HG03460 (cell line): ENCODE results near the gene PPP1R1C.

Experiments used
- ATAC-seq: cut with Tn5 transposase; IDR thresholded peaks from one replicate; pipeline ENCODE4 v1.9.1; 2021; ENCODE audit not compliant: unreplicated experiment

Gene PPP1R1C

GRCh38 chr2:182058056-182058455 lies 72.4 kb downstream of the PPP1R1C start:
- no peak for ATAC-seq

DNA sequence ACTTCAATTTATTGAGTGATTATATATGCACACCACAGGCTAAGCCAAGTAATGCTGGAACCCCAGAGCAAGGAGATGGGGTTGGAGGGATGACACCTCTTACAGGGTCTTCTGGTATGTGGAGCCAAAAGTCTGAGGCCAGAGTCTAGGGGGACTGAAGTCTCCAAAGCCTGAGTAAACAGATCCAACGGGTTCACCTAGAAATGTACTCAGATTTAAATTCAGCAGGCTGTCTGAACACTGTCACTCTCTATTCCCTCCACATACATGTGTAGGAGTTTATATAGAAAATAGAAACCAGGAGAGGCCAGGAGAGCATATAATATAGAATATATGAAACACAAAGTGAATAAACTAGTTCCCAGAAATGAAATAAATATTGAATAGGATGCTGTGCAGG lies 76.1 kb downstream of the PPP1R1C start:
- no peak for ATAC-seq

DNA sequence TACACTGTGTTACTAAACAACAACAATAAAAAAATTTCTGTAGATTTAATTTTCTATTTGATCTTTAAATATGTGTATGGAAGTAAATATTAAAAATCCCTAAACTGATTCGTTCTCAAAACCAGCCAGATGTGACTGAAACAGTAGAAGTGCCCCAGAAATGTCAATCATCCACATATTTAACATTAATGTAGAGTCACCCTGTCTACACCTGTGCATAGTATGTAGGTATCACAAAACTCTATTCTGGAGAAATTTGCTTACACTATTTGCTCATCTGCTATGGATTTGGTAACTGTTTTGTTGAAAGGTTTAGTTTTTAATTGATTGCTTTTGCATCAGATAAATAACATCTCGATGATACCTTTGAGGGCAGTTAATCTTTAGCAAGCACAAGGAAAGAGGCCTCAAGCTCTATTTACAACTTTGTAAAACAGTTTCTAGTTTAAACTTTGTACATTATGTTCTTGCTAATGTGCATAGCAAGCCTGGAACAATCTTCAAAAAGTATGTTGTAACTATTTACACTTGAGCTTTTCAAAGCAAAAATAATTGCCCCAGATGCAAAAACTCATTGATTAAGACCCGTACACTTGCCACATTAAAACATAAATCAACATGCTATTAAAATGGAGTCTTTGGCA lies 76.8 kb downstream of the PPP1R1C start:
- ATAC-seq = no peak

- ATAC-seq = no peak
These were observed 78.5 kb downstream of the PPP1R1C start for GRCh38 chr2:182064019-182064778.

DNA sequence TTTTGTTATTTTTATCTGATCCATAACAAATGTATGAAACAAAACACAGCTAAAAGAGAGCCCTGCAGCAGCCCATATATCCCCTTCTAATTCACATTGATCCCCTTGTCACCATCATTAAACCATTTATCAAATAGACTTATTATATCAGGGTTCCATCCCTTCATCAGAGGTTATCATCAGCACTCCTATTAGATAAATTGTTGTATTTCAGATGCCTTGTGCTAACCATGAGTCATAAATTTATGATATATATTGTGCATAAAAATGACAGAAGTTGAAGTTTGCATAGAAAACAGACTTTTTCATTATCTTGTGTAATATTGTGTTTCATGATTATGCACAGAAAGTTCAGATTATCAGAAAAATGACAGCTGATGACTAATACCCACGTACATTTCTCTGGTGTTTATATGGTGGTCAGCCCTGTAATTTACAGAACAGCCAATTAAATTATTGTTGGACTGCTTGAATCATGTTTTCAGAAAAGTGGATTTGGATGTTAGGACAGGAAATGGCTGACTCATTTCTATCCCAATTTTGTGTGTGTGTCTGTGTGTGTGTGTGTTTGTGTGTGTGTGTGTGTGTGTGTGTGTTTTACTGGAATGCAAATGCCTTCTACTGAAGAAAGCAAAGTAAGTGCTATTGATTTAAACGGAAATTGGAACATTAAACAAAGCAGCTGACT lies 80.9 kb downstream of the PPP1R1C start:
- ATAC-seq = no peak

DNA sequence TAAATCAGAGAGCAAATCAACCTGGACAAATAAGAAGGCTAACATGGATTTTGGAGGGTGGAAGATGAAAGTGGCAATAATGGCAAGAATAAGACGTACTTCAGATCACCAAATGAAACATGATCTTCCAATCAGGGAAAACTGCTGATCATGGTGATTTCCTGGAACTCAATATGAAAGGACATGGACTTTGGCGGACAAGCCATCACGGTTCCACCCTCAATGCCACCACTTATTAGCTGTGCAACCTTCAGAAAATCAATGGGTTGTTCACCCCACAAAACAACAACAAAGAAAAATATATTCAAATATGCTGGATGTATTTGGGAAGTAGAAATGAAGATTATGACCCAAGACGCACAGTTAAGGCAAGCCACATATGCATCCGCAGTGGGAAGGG lies 81.7 kb downstream of the PPP1R1C start:
- no peak for ATAC-seq

DNA sequence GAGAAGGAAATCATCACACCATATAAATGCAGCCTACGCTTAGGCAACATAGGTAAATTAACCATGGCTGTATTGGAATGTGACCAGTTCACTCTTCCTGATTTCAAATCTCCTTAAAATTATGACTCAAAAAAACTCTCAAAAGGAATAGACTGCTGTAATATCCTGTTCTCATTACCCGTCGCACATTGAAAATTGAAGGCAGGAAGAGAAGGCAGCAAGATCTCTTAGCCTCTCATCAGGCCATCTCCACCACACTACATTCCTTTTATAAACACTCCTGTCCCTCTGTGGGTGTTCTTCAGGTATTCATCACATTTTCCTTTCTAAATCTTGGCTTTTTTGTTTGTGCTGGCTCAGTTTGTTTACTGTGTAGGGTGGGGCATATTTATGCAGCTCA lies 83.2 kb downstream of the PPP1R1C start:
- no peak for ATAC-seq

DNA sequence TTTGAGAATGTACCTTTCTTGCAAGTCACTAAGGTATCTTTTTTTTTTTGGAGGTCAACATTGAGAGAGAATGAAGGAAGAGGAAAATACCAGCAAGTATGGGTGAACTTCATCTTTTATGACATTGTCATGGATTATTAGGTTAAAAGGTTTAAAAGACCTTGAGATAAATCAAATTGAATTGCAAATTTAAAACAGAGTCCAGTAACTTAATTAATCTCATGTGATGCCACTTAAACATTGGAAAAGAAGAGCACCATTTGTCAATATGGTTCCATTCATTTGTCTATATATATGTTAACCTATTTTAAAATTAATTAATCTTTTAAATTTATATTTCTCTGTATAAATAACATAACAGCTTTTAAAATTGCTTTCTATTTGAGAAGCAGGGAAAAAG lies 83.8 kb downstream of the PPP1R1C start:
- no peak for ATAC-seq

DNA sequence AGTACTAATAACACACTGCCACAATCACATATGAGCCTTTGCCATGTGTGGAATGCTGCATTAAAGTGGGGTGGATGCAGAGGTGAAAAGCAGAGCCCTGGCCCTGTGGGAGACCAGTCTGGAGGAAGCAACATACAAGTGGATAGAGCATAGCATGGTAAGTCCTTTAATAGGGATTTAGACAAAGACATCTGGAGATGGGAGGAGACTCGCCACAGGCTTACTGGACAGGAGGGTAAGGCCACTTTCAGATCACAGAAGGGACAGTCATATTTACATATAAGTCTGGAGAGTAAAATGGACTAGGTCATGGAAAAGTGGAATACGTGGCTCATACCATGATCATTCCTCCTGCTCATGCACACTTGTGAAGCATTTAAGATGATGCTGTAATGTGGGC lies 84.3 kb downstream of the PPP1R1C start:
- ATAC-seq = no peak

GRCh38 chr2:182070736-182071135 lies 85.1 kb downstream of the PPP1R1C start:
- ATAC-seq = no peak

GRCh38 chr2:182072861-182073260 lies 87.2 kb downstream of the PPP1R1C start:
- ATAC-seq = no peak

GRCh38 chr2:182073613-182074012 lies 88.0 kb downstream of the PPP1R1C start:
- no peak for ATAC-seq

- no peak for ATAC-seq
These were observed 91.4 kb downstream of the PPP1R1C start for GRCh38 chr2:182077023-182077422.

- ATAC-seq = peak; percentile 52
These were observed 91.9 kb downstream of the PPP1R1C start for GRCh38 chr2:182077448-182078142.

- no peak for ATAC-seq
These were observed 93.4 kb downstream of the PPP1R1C start for GRCh38 chr2:182078988-182079602.

DNA sequence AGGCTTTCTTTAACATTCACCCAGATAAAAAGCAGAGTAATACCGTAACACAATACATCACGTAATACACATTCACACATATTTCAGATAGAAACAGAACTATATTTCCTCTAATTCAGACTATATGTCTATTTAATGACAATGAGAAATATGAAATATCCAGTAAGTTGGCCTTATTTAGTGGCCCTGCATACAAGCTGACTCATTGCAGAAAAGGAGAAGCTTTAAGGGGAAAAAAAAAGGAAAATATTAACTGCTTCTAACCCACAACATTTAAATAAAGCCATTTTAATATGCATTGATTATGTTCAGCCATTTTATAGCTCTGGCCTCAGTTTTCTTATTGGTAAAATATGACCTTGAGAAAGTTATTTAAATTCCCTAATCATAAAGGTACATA lies 94.8 kb downstream of the PPP1R1C start:
- no peak for ATAC-seq

- no peak for ATAC-seq
These were observed 96.1 kb downstream of the PPP1R1C start for GRCh38 chr2:182081602-182082260.

DNA sequence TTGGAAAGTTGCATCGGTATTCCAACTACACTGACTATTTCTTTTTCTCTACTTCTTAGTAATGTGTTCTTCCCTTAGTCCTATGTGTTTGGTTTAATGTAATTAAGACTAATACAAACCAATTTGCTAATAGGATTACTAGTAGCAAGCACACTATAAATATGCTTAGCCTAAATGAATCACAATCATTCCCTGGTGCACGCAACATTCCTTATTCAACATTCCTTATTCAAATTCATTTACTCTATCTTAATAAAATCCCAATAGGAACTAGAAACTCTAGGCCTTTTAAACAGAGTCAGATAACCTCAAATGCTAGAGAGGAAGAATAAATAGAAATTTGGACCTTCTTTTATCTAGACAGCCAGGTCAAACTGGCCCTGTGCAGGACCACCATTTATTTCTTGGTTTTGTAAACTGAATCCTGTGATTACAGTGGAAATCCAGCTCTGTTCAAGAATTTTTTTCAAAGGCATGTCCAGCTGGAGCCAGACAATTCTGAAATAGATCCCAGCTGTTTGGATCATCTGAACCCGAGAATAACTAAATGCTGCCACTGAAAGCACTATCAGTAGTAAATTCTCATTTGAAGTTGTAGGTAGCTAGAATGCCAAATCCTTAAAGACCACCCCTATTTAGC lies 103.1 kb downstream of the PPP1R1C start:
- ATAC-seq = no peak

GRCh38 chr2:182090486-182090885 lies 104.8 kb downstream of the PPP1R1C start:
- no peak for ATAC-seq

DNA sequence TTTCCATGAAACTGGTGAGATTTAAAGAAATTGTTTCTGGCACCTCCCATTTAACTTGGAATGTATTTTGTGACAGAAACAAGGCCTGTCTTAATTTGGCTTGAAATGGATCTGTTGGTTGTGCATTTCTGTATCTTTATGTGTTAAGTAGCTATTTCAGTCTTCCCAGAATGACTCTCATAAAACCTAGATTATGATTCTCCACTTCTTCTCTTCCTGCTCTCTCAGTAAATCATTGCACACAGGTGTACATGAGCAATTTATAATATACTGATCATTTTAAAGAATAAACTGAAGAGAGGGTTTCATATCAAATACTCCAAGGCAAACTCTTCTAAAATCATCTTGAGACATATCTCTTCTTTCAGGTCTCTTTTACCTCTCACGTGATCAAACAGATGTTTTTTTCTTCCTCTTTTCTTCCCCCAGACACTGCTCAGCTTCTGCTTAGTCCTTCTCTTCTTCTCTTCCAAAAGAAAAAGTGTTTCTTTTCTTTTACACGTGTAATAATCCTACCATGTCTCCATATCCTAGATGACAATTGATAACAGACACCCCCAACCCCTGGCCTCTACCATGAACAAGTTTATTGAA lies 112.0 kb downstream of the PPP1R1C start:
- no peak for ATAC-seq
